Loucy (cell line): ENCODE results near the gene CLTA.

Source experiments
- H2AFZ ChIP-seq: fragments of 200-600 bp; sonication (generic); 2 replicates; pipeline ENCODE4 v1.6.0; 2016; ENCODE audit warnings: antibody characterized with exemption, mild to moderate bottlenecking, low read length, moderate library complexity
- H3F3A ChIP-seq: fragments of 200-600 bp; 2 replicates; pipeline ENCODE4 v1.6.0; 2016; ENCODE audit warnings: antibody characterized with exemption, low read depth, mild to moderate bottlenecking
- H3K27me3 ChIP-seq: fragments of 200-600 bp; sonication (generic); 2 replicates; pipeline ENCODE4 v1.6.1; 2014; ENCODE audit warnings: low read length, mild to moderate bottlenecking; ENCODE audit not compliant: insufficient read depth, poor library complexity, severe bottlenecking
- H3K36me3 ChIP-seq: fragments of 200-600 bp; sonication (generic); 2 replicates; pipeline ENCODE4 v1.6.1; 2016; ENCODE audit warnings: low read length; ENCODE audit not compliant: insufficient read depth
- H3K4me1 ChIP-seq: fragments of 200-600 bp; sonication (generic); 2 replicates; pipeline ENCODE4 v1.5.1; 2014; ENCODE audit warnings: low read length, mild to moderate bottlenecking; ENCODE audit not compliant: insufficient read depth, poor library complexity, severe bottlenecking
- H3K4me2 ChIP-seq: fragments of 200-600 bp; sonication (generic); 2 replicates; pipeline ENCODE4 v1.6.0; 2014; ENCODE audit warnings: antibody characterized with exemption, low read length, low read depth, mild to moderate bottlenecking; ENCODE audit not compliant: poor library complexity, severe bottlenecking
- H3K4me3 ChIP-seq: fragments of 200-600 bp; sonication (generic); 2 replicates; pipeline ENCODE4 v1.5.1; 2014; ENCODE audit warnings: low read length, mild to moderate bottlenecking, mixed read lengths; ENCODE audit not compliant: poor library complexity, severe bottlenecking
- H3K79me2 ChIP-seq: fragments of 200-600 bp; sonication (generic); 2 replicates; pipeline ENCODE4 v1.6.1; 2014; ENCODE audit warnings: low read length; ENCODE audit not compliant: insufficient read depth
- H3K9ac ChIP-seq: fragments of 200-600 bp; sonication (generic); 2 replicates; pipeline ENCODE4 v1.6.0; 2014; ENCODE audit warnings: mild to moderate bottlenecking, low read depth, low read length, moderate library complexity; ENCODE audit not compliant: poor library complexity, severe bottlenecking
- H3K9me2 ChIP-seq: fragments of 200-600 bp; sonication (generic); replicated peaks from 2 replicates; pipeline ENCODE4 v1.6.1; 2016; ENCODE audit warnings: low read depth, low read length, mixed read lengths
- H3K9me3 ChIP-seq: fragments of 200-600 bp; sonication (generic); 2 replicates; pipeline ENCODE4 v1.6.1; 2014; ENCODE audit warnings: mild to moderate bottlenecking, antibody characterized with exemption, low read length, low read depth; ENCODE audit not compliant: insufficient read depth
- H4K20me1 ChIP-seq: fragments of 200-600 bp; sonication (generic); 2 replicates; pipeline ENCODE4 v1.6.0; 2014; ENCODE audit warnings: antibody characterized with exemption, low read length, mild to moderate bottlenecking; ENCODE audit not compliant: insufficient read depth, poor library complexity, severe bottlenecking
- CTCF ChIP-seq: fragments of 200-600 bp; sonication (generic); conservative IDR thresholded peaks from 2 replicates; pipeline ENCODE4 v1.5.1; 2014; ENCODE audit warnings: mild to moderate bottlenecking, antibody characterized with exemption, low read length
- EZH2phosphoT487 ChIP-seq: fragments of 200-600 bp; IDR thresholded peaks from 2 replicates; pipeline ENCODE4 v1.6.1; 2018; ENCODE audit warnings: antibody characterized with exemption, mild to moderate bottlenecking, moderate library complexity, borderline replicate concordance

Gene CLTA

GRCh38 chr9:36162211-36162738 lies 28.4 kb upstream of the CLTA start:
- Histone ChIP-seq H3K4me1 (no peaks in the 10 kb centered on the region), H3K4me3 (no peak overlapping the region), H3F3A (no peaks in the 10 kb centered on the region), H2AFZ (no peak overlapping the region), H3K9ac (no peak overlapping the region), H3K9me3 (no peaks in the 10 kb centered on the region), H3K9me2 (no peaks in the 10 kb centered on the region), H3K27me3 (no peaks in the 10 kb centered on the region), H3K4me2 (no peak overlapping the region), H4K20me1 (no peaks in the 10 kb centered on the region), H3K79me2 (no peaks in the 10 kb centered on the region), H3K36me3 (no peaks in the 10 kb centered on the region)
- TF ChIP-seq CTCF = no peak
- TF ChIP-seq EZH2phosphoT487 = no peak

- Histone ChIP-seq H3K4me2 (no peak overlapping the region), H3K4me3 (no peak overlapping the region), H3K4me1 (no peaks in the 10 kb centered on the region), H3K9me3 (no peaks in the 10 kb centered on the region), H3K9ac (no peak overlapping the region), H3K36me3 (no peaks in the 10 kb centered on the region), H3K9me2 (no peaks in the 10 kb centered on the region), H3K27me3 (no peaks in the 10 kb centered on the region), H4K20me1 (no peaks in the 10 kb centered on the region), H3K79me2 (no peaks in the 10 kb centered on the region), H3F3A (no peaks in the 10 kb centered on the region), H2AFZ (no peak overlapping the region)
- TF ChIP-seq EZH2phosphoT487 (no peak), CTCF (no peak)
Measured at GRCh38 chr9:36163049-36163785, 27.5 kb upstream of the CLTA start.

- Histone ChIP-seq H3K36me3 (no peaks in the 10 kb centered on the region), H3K4me3 (no peak overlapping the region), H3F3A (no peaks in the 10 kb centered on the region), H4K20me1 (no peaks in the 10 kb centered on the region), H3K9me2 (no peaks in the 10 kb centered on the region), H3K27me3 (no peaks in the 10 kb centered on the region), H3K9ac (no peak overlapping the region), H3K9me3 (no peaks in the 10 kb centered on the region), H3K4me2 (no peak overlapping the region), H3K79me2 (no peaks in the 10 kb centered on the region), H3K4me1 (no peaks in the 10 kb centered on the region), H2AFZ (no peak overlapping the region)
- TF ChIP-seq CTCF (no peak), EZH2phosphoT487 (no peak)
Measured at GRCh38 chr9:36163786-36164170, 26.9 kb upstream of the CLTA start.
